NCI-H2107 (cell line): ENCODE measurements around the gene MYO9A.
A peak's percentile ranks its signal among the peaks of the same experiment; 100 is the strongest.

ENCODE experiments used
- DNase-seq: peaks from one replicate; lab custom pipeline; 2025; lab: John Stamatoyannopoulos, UW

MYO9A gene, protein sequence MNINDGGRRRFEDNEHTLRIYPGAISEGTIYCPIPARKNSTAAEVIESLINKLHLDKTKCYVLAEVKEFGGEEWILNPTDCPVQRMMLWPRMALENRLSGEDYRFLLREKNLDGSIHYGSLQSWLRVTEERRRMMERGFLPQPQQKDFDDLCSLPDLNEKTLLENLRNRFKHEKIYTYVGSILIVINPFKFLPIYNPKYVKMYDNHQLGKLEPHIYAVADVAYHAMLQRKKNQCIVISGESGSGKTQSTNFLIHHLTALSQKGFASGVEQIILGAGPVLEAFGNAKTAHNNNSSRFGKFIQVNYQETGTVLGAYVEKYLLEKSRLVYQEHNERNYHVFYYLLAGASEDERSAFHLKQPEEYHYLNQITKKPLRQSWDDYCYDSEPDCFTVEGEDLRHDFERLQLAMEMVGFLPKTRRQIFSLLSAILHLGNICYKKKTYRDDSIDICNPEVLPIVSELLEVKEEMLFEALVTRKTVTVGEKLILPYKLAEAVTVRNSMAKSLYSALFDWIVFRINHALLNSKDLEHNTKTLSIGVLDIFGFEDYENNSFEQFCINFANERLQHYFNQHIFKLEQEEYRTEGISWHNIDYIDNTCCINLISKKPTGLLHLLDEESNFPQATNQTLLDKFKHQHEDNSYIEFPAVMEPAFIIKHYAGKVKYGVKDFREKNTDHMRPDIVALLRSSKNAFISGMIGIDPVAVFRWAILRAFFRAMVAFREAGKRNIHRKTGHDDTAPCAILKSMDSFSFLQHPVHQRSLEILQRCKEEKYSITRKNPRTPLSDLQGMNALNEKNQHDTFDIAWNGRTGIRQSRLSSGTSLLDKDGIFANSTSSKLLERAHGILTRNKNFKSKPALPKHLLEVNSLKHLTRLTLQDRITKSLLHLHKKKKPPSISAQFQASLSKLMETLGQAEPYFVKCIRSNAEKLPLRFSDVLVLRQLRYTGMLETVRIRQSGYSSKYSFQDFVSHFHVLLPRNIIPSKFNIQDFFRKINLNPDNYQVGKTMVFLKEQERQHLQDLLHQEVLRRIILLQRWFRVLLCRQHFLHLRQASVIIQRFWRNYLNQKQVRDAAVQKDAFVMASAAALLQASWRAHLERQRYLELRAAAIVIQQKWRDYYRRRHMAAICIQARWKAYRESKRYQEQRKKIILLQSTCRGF (N-terminal part only)

DNA sequence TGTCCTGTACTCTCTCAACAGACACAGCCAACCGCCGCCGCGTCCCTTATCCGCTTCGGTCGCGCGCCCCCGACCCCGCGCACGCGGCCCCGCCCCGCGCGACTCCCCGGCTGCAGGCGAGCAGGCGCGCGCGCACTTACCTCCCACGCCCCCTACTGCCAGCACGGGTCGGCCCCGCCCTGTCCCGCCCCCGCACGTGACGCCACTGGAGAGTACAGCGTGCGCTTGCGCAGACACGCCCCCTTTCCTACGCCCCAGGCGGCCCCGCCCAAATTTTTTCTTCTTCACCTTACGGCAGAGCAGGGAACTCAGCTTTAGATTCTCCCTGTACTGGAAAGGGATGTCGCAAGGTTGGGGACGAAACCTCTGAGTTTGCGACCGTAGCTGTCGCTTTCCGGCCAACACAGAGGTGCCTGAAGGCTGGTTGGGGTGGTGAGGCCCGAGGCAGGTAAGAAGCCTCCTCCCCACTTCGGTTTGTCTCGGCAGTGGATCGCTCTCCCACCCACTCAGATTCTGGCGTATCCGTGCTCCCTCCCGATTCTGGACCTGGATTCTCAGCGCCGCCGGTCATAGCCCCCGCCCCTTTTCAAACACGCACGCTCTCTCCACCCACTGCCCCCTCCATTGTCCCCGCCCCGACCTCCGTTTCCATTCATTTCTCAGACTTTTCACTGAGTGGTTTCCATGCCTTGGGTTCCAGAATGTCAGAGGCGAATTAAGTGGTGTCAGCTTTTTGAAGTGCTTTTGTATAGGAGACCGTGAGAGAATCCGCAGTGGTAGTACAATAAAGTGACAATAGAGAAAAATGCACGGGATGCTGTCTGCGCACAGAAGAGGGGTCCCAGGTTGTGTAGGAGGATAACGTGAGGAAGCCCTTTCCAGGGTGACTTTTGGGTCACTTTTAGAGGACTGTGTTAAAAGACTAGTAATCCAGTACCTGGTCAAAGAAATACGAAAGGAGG, at the start of gene MYO9A, which contains the start of gene SENP8:
MYO9A (minus strand) TSS at position 134 of the 962 bp plus-strand sequence. CDS start 71,587 bp downstream, outside the sequence.
SENP8 (plus strand) TSS at position 387 of the 962 bp plus-strand sequence. CDS start 21,221 bp downstream, outside the sequence.
- peak; percentile 91 for DNase-seq

DNA sequence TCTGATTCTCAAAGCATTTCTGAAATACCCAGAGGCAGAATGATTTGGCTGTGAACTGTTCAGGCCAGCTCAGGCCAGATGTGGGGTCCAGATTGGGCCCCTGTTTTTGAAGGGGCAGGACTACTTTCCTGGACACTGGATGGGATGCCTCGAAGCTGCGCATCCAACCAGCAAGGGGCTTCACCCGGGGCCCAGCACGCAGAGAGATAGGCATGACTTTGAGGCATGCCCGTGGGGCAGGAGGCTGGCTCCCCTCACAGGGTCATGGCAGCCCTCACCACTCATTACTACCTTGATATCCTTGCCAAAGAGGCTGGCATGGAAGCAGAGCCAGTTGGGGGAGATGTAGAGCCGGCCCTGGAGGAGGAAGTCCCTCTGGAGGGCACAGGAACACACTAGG, 49.5 kb upstream of the MYO9A start:
- no peak for DNase-seq

DNA sequence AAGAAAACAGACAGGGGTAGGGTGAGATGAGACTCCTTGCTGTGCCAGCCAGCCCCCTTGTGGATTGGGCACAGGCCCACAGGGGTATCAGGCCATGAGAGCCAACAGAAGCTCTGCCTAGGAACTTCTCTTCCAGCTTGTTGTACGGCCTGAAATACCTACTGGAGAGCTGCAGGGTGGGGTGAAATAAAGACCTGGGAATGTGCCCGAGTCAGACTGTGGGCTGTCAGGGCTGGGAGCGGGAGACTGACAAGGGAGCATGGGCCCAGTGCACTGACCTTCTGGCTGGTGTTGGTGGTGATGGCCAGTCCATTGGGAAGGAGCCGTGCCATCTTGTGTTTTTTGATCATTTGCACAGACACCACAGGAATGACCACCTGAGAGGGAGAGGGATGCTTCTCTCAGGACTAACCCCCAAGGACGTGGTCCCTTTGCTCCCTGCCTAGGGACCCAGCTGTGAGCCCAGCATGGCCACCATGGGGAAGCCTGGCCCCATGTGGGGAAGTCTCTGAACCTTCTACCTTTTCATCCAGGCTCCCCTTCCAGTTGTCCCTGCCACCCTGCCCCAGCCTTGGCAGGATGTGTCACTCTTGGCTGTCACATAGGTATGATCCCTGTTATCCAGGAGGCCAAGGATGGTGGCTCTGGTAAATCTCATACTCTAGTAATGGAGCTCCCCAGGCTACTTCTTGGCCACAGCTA, 48.9 kb upstream of the MYO9A start:
- no peak for DNase-seq

DNA sequence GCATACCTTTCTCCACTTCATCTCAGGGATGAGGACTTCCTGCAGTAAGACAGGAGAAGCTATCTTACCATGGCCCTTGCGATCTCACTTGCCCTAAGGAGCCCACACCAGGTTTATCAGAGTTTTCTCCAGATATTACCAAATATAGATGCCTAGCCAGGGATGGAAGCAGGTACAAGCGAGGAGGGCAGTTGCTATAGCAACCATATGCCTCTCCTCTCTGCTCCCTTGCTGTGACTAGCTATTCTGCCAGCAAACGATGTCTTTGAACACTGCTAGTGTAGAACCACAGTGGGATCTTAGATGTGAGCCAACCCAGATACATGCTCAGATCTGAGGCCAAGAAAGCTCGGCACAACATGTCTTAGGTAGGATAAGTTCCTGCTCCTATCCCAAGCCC, 45.8 kb upstream of the MYO9A start:
- DNase-seq = no peak

DNA sequence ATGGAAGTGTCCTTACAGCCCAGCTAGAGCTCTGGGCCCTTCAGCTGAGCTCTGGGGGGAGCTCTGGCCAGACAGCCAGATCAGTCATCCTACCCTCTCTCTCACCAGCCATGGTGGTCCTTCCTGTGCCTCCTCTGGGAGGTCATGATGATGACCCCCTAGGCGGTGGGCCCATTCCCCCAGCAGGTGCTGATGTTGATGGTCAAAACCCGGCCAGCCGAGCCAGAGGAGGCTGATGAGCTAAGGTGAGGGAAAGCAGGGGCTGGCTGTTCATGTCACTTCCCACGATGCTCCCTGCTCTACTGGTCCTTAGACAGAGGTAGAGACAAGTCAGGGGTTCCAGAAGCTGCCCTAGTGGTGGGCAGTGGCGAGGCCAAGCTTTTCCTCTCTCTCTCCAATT, 44.6 kb upstream of the MYO9A start:
- DNase-seq = no peak

DNA sequence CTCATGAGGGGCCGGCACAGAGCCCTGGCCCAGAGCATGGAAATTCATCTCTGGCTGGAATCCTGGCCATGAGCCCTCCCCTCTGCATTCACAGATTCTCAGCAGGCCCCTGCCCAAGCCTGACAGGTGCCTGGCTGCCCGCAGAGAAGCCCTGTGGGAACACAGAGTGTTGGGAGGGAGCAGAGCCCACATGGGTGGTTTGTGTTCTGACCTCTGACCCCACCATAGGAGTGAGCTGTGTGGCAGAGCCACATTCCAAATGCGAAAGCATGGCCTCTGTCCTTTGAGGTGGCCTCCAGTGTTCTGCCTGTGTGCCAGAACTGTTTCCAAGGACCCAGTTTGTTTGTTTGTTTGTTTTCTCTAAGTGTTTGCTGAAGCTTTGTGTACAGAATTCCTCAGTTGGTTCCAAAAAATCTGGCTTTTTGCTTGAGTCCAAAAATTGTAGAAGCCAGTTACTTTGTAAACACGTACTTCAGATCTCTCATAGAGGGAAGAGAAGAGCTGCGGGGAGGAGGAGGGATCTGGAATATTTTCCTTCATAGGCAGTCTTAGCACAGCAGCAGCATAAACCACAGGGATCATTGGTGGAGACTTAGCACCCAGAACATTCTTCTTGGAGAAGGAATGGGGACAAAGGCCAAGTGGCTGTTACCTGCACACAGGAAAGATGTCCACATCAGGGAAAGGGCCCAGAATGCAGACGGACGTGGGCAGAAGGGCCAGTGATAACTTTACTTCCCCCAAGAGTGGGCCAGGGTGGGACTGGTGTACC, 43.6 kb upstream of the MYO9A start:
- no peak for DNase-seq

DNA sequence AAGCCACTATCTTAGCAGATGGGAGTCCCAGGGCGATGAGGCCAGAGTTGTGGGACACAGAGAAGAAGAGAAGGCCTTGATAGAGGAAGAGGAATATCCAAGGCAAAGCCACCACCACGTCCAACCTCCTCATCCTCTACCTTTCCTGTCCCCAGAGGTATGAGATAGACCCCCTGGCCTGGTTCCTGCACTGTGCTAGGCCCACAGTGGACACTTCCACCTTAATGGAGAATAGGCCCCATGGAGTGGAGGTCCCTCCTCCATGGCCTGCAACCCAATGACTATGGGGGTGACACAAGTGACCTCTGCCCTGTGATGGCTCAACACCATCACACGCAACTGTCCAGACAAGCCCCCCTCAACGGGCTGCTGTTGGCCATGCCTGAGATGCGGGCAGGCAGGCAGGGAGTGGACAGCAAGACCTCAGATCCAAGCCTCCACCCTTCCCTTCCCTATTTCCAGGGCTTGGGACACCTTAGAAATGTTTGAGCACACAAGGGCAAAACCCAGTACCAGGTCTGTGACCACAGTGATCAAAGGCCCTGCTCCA, 42.8 kb upstream of the MYO9A start:
- DNase-seq = no peak

DNA sequence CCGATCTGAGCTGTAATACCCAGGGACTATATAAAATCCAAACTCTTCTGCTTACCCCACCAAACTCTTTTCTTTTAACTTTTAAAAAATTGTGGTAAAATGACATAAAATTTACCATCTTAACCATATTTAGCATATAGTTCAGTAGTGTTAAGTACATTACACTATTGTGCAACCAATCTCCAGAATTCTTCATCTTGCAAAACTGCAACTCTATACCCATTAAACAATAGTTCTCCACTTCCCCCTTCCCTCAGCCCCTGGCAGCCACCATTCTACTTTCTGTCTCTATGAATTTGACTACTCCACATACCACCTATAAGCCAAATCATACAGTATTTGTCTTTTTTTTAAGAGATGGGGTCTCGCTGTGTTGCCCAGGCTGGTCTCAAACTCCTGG, 39.0 kb upstream of the MYO9A start:
- DNase-seq = no peak

DNA sequence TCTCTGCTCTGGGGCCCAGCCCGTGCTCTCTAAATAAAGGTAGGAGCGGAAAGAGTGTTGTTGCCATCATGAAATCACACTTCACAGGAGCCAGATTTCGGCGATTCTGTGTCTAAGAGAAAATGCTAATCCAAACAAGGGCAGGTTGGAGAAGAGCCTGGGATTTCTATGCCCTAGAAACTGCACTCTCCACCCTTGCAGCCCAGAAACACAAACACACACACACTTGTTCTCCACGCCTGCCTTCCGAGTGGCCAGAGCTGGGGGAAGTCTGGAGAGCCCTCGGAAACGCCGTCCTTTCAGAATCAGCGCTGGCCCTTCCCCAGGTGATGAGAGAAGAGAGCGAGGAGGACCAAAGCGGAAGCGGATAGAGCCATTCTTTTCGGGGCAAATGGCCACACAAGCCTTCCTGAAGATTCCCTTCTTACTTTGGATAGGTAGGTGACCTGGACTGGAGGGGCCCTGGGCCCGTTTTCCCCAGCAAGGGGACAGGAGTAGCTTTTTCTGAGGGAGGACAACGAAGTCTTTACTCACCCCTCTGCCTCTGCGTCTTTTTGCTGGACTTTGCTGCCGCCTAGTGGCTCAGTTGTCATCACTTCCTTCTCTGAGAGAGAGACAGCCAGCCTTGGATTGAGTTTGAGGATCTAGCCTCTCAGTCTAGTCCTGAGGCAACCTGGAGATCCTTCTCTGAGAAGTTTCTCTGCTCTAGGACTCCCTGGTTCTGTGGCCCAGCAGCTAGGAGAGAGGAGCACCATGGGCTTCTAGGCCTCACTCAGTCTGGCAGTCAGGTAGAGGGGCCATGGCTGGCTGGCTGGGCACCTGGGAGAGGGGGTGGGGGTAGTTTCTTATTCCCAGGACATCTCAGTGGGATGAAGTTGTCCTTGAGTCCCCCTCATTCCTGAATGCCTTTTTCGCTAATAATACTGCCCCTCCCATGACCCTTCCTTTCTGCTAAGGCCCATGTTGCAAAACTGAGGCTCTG, 38.0 kb upstream of the MYO9A start:
- DNase-seq = peak; percentile 13

DNA sequence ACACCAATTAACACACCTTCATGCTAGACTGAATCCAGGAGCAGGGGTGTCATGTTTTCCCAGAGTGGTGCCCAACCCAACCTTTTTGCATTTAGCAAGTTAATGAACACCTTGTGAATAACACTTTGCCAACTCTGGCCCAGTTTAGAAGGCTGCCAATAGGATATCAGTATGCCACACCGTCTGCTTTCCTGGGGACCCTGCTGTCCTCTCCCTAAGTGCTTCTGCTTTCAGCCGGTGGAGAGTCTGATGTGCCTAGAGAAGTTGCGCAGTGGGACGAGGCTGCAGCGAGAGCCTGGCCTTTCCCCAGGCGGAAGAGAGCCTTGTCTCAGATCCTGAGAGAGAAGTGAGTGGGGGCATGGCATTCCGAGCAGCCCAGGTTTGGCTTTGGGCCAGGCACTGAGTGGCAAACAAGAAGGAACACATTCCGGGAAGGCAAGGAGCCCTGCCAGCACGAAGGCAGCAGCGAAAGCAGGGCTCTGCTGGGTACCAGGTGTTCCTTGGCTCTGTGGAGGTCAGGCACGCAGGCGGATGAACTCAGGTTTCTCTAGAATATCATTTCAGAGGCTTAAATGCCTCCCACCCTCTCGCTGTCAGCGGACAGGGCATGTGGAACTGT, 37.2 kb upstream of the MYO9A start:
- DNase-seq = peak; percentile 66

DNA sequence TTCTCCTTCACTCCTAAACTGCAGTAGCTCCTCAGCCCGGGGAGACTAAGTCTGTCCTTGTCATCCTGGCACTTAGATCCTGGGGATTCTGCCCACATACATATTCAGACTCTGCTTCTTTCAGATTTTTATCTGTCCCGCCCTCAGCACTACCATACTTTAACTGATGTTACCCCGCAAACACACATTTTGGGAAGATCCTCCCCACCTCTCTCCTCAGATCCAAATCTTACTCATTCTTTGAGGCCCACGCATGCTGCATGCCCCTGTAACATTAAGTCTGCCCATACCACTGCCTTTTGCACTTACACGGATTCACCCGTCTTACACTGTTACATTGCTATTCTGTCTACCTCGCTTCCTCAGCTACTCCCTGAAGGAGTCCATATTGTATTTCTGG, 36.4 kb upstream of the MYO9A start:
- DNase-seq = no peak

DNA sequence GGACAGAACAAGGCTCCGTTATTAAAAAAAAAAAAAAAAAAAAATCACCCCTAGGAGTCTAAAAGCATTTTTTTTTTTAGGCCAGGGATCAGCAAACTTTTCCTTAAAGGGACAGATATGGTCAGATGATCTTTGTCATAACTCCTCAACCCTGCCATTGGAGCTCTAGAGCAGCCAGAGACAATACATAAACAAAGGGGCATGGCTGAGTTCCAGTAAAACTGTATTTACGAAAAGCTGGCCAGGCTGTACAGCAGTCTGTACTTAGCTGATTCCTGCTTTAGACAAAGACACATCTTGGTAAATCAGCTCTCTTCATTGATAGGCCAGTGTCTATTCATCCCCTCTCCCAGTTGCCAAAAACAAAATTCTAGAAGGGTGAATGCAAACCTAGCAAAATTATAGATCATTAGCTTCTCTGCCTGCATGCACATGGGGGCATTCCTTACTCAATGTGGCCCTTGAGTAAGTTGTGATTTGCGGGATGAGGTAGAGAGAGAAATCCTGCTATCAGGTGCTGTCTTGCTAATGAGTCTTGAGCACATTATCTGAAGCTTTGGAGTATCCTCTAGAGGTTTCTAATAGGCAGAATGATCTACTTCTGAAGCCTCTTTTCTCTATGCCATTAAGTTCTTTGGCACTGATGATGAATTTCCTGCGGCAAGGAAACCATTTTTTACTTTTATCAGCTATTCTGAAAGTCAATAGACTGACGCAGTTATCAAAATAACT, 35.5 kb upstream of the MYO9A start:
- no peak for DNase-seq

DNA sequence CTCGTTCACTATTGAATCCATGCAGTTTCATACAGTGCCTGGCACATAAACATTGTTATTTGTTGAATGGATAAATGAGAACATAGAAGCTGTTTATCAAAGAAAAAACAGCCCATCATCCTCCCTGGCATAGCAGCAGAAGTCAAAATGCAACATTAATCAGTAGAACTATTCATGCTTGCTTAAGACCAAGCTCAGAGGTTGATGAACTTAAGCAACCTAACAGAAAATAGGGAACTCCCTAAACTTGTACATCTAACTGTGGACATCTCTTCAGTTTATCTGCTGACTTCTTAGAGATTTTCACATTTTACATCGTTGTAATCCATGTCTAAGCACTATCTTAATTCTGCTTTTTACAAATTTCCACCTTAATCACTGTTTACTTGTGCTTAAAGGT, 29.5 kb upstream of the MYO9A start:
- no peak for DNase-seq

DNA sequence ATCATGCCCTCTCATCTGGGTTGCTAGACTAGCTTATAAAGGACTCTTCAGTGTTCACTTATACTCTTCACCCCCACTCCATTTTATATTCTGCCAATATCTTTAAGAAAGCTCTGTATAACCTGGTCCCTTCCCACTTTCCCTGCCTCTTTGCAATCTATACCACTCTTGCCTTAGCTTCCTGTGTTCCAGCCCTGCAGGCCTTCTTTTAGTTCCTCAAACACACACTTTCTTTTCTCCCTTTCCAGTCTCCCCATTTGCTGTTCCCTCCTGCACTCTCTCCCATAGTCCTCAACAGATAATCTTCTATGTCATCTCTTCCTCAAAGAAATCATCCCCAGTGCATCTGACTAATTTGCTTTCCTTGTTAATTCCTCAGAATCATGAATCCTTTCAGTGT, 29.0 kb upstream of the MYO9A start:
- no peak for DNase-seq

DNA sequence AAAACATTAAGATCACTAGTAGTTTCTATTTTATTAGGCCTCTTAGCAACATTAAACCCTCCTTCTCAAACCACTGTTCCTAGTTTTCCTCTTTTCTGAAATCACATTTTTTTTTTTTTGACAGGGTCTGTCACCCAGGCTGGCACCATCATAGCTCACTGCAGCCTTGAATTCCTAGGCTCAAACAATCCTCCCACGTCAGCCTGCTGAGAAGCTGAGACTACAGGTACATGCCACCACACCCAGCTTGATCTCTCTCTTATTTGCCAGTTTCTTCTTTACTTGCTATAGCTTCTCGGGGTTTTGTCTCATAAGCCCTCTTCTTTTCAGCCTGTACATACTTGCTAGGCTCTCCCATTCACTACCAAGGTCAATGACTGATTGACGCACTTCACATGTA, 28.3 kb upstream of the MYO9A start:
- DNase-seq = no peak

DNA sequence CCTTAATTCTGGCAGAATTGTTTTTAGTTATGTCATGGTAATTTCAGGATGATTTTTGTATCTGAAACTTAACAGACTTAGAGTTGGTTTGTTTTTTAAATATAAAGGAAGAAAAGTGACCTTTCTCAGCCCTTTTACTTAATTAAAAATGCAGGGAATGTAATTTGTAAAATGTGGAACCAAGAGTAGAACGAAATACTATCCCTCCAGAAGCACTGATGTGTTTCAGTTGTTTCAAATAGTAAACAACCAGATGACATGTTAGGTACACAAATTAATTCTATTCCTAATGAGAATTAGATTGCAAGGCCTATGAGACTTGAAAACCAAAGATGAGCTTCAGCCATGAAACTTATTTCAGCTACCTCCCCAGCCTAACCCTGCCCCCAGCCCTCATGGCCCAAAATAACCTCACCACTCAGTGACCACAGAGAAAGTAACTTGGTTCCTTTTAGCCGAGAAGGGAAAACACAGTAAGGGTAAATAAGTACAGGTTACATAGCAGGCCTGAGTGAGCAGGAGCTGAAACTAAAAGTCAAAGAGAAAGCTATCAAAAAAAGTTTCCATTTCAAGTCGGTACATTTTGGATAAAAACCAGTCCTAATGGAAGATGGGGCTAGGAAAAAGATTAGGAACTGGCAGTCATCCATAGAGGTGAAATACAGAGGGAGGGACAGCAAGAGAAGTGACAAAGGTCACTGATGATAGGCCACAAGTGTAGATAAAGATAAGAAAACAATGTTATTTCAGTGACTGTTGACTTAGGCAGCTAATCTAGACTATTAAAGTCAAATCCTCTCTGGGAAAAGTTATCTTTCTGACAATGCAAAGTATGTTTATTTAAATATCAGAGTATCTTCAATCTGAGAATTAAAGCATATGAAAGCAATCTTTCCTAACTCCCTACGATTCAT, 23.5 kb upstream of the MYO9A start:
- DNase-seq = no peak
